Measurements from ENCODE around the gene DOCK1.

The DOCK1 gene

DNA sequence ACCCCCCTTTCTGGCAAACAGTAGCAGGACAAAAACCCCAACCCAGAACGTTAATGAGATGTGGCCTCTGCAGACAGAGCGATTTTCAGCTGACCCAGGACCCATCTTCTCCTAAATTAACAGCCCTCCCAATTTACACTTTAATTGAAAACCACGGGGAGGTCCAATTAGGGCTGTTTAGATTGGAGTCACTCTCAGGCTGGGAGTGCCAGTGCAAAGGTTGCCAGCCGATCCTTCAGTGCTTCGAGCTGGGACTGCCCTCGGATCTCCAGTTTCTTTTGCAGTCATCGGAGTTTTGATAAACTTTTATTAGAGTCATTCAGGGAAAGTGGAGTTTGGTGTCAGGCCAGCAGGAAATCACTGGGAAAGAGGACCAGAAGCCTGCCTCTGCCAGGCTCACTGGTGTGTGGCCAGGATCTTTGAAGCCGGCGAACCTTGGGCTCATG is 108.0 kb downstream of the DOCK1 start:
- no peak for DNase-seq

DNA sequence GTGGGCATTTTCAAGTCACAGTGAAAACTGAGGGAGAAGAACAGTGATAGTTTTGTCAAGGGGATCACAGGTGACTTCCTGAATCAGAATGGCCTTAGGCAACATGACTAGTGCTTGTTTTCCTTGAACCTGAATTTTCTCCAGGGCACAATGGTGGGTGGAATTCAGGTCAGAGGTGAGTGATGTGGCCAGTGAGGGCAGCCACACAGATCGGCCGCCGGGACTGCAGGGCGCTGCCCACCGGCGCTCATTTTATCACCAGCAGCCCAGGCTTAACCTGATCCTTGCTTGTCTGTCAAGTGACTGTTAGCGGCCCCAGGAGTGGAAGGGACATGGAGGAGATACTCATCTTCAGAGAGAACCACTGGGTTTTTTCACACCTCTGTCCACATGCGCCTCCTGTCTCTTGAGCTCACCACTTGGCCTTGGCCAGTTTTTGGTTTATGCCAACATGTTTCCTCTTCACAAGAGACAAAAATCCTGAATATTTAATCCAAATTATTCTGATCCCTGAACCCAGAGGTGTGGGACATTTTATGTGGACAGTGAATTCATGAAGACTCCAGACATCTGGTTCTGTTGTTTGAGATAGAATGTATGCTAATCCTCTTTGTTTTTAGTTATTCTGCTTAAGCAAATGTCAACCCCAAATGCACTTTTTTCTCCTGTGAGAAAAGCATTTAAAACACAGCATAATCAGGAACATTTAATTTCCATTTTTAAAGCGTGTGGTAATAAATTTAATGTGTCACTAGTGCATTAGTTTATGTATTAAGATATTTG is 108.7 kb downstream of the DOCK1 start:
- no peak for DNase-seq

DNA sequence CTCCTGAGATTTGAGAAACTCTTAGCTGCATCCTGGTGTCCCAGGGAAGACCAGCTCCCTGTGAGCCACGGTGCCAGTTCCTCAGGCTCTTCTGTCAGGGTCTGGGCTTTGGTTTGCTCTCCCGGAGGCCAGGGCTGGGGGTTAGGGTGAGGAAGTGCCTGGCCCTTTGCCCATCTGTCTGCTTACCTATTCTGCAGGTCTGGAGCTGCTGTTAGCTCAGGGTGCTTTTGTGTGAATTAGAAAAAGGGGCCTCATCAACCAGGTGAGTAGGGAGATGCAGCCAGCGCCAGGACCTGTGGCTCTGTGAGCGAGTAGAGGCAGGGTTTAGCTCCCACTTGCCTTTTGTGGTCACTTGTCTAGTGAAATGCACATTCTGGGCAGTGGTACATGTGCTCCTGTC is 109.4 kb downstream of the DOCK1 start:
- DNase-seq: no peak

DNA sequence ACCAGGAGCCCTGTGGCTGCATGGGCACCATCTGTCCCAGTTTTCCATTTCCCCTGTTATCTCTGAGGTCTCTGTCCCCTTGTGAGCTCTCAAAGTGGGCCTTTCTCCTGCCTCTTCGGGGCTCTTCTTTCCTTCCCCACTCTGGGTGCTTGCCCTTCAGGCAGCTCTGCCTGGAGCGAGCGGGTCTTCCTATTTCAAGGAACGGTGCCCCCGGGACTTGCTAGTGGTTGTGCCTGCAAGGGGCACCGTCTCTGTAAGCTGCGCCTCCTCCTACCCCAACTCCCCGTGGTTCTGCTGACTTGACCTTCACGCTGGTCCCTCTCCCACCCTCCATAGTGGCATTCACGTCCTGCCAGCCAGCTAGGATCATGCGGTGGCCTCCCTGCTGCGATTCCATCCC is 110.1 kb downstream of the DOCK1 start:
- DNase-seq: no peak

DNA sequence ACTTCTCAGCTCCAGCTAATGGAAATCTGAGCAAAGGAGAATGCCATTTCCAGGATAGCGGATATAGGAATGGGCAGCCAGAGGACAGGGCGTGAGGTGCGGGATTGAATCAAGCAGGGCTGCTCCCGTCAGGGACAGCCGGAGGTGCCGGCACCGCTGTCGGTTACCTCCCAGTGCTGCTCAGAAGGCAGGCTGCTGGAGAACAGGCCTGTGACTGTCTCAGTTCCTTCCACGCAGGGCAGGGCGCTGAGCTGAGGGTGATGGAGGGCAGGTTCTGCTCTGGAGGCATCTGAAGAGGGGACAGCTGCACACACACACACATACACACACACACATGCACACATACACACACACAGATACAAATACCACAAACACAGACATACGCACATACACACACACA is 111.1 kb downstream of the DOCK1 start:
- DNase-seq: no peak

DNA sequence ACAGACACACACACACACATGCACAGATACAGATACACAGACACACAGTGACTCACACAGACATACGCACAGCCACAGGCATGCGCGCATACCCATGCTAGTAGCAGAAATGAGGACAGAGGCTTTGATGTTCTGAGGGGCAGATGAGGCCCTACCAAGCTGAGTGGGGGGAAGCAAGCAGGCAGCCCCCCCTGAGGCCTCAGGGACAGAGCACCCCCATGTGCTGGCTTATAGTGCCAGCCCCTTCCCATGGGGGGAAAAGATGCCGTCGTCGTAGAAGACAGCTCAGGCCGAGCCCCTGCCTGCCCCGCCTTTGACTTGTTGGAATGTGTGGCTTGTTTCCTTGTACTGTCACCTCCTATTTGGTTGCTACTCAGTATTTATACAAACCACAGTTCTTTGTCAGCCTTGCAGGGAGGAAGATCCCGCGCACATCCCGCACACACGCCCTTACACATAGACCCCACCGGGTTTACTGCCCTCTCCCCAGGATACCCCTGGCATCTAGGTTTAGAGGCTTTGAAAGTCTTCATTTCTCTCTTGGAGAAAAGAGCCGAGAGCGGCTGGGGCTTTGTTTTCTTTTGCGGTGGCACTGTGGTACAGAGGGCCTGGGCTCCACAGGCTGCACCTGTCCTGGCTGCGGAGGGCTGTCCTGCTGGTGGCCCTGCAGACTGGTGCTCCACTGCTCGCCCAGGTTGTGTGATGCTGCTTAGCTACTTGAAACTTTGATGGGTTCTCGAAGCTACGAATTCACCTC is 112.5 kb downstream of the DOCK1 start:
- DNase-seq: no peak

DNA sequence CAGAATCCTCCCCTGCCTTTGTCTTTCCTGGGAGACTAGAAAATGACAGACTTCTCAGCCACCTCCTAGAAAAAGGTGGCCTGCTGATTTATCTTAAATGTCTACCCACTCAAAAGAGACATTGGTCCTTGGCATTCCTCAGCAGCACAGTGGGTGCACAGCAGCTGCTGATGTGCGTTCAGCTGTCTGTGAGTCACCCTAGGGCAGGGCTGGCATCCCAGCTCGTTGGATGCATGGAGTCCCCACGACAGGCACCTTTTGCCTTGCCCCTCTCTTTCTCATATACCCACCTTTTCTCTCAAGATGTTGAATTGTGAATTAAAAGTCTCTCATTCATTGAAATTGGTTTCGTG is 113.0 kb downstream of the DOCK1 start:
- no peak for DNase-seq

DNA sequence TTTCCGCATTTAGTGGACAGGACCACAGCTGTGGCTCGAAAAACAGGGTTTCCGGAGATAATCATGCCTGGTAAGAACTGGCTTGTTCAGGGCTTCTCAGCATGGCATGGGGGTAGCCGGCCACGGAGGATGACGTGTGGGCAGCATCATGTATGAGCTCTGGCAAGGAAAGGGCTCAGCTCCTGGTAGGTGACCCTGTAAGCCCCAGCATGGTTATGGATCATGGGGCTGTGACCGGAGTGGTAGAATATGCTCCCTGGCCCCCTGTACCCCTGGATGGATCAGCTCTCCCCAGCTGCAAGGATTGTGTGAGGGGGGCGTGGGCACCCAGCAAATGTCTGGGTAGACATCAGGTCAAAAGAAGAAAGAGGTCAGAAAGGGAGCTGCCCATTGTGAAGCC is 113.5 kb downstream of the DOCK1 start:
- DNase-seq: no peak

DNA sequence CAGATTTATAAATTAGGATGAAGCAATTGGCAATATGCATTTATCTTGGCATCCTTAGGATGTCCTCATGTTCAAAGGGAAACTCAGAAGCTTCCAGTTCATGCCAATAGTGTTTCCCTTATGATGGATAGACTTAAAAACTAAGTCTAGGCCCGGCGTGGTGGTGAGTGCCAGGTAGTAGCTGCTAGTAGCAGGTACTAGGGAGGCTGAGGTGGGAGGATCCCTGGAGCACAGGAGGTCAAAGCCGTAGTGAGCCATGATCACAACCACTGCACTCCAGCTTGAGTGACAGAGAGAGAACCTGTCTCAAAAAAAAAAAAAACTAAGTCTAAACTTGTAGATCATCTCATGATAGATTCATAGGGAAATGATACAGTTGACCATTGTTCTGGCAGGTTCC is 115.0 kb downstream of the DOCK1 start:
- no peak for DNase-seq

DNA sequence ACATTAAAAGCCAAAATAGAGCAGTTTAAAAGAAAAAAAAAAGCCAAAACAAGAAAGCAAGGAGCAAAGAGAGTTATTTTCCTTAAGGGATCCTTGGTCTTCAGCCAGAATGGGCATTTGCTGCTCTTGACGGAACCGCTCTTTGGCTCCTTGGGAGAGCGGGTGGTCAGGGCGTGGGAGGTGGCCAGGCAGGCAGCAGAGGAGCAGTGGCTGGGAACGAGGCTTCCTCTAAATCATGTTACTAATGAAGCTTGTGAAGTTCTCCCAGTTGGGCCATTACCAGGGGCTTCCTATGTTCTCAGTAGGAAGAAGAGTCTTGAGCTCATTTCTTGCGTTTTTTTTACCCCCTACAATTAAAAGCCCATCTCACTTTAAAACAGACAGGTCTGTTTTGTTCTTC is 116.6 kb downstream of the DOCK1 start:
- no peak for DNase-seq

DNA sequence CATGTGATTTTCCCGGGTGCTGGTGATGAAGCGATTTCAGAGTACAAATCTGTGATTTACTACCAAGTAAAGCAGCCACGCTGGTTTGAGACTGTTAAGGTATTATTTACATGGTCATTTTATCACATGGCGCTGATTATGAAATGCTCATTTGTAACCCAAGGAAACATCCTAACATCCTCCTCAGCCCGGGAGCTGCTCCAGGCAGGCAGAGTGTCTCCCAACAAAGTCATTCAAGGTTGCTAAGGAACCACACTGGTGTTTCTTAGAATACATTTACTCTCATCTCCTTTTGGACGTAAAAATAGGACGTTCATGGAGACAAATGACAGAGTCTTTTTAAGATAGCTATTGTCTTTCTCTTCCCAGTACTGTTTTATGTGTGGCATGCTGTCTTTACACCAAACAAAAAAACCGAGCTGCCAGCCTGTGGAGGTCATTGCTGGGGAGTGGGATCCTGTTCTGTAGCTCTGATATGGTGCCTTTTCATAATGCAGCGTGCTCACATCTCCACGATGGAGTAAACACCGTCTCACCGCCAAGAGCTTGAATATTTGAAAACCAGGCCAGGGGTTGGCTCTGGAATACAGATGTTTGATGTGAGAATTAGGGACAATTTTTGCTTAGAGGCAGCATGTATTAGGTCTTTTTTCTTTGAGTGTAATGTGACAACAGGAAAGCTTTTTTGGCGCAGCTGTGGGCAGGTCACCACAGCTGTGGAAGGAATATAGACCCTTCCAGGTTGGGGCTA is 119.6 kb downstream of the DOCK1 start:
- DNase-seq: no peak

DNA sequence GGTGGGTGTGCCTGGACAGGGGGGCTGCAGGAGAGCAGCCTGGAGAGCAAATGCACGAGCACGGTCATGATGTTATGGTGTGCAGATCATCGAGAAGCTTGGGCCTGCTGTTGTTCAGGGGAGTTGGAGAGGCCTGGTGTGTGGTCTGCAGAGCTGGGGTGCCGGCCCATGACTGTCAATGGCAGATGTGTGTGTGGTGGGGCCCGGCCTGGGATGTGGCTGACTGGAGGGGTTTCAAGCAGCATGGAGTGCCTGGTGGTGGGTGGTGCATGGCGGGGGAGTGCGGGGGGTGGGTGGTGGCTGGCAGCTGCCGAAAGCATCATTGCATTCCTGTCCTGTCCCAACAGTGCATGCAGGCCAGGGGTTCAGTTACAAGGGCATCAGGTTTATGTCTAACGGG is 122.6 kb downstream of the DOCK1 start:
- no peak for DNase-seq

DNA sequence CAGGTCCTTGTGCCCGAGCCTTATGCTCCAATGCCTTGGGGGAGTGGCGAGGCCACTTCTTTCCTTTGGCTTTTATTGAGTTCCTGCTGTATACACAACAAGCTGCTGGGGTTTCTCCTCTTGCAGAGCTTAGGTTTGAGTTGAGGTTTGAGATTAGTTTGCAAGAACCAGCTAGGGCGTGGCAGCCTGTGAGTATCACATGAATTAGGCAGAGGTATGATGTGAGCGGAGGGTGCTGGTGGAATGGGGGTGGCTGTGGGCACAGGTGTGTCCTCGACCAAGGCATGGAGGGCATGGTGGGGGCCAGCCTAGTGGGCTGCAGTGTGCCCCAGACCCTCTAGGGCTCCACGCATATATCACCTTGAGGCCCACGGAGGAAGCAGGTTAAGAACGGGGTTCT is 123.3 kb downstream of the DOCK1 start:
- no peak for DNase-seq

DNA sequence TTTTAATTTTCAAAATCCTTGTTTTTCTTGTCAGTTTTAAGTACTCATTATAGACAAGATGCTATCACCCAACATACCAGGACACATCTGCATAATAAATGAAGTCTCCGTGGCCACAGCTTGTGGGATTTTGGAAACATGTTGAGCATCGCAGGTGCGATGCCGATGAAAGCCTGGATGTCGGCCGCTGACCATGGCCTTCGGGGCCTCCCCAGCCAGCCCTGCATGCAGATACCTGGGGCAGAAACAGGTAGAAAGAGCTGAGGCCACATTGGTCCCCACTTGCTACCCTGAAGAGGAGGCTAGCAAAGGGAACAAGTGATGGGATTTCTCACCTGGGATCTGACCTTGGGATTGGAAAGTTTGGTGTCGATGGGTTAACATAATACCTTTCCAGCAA is 123.8 kb downstream of the DOCK1 start:
- DNase-seq: no peak

DNA sequence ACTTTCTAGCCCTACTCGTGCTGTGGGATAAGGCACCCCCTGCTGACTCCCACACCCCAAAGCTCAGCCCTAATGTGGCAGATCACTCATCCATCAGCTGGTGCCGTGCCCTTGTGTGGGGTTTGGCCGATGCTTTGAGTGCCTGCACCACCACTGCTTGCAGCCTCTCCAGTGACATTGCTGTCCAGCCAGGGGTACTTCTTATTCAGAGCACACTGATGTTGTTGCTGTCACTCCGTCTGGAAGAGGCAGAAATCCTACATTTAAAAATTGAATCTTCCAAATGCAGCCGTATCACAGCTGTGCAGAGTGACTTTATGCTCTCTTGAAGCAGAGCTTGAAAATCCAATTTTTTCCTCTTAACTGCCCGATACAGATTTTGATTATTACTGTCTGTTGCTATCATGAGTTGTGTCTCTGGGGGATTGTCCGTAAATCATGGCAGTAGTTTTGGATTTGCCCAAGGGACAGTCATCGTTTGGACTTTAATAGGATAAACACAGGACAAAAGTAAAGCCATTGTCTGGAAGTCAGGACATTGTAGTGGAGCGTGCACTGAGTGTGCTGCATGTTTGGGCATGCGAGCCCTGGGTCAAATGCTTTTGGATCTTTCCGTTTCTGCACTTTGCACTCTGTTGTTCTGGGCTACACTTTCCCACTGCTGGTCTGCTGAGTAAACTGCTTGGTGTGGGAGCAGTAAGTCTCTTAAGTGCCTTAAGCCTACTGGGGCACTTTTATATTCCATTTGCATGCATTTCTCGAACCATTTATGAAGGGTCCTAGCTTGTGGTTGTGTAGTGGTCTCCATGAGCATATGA is 128.2 kb downstream of the DOCK1 start:
- DNase-seq: no peak

DNA sequence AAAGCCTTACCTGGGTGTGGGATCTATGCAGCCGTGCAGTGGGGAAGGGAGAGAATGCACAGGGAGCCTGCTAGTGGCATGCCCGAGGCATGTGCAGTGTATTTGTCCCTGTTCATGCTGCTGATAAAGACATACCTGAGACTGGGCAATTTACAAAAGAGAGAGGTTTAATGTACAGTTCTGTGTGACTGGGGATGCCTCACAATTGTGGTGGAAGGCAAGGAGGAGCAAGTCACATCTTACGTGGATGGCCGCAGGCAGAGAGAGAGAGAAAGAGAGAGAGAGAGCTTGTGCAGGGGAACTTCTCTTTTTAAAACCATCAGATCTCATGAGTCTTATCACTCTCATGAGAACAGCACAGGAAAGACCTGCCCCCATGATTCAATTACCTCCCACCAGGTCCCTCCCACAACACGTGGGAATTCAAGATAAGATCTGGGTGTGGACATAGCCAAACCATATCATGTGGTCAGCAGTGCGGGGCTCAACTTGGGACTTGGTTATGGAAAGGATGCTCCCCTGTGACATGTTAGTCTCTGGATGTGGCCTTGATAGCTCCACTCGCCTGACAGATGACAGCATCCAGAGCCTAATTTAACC is 128.9 kb downstream of the DOCK1 start:
- no peak for DNase-seq

DNA sequence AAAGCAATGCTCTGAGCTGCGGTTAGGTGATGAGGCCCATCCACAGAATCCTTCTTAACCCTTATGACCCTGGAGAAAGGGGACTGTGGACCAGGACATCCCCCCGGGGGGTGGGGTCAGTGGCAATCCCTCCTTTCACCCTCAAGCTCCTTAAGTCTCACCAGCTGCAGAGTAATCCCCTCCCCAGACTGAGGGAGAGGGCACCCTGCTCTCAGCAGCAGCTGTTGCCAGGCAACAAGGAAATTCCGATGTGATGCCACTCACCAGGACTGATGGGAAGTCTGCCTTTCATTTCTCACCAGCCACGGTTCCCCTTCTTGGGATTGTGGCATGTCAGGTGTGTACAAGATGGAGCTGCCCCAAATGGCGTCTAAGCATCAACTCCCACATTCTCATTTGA is 129.6 kb downstream of the DOCK1 start:
- no peak for DNase-seq

DNA sequence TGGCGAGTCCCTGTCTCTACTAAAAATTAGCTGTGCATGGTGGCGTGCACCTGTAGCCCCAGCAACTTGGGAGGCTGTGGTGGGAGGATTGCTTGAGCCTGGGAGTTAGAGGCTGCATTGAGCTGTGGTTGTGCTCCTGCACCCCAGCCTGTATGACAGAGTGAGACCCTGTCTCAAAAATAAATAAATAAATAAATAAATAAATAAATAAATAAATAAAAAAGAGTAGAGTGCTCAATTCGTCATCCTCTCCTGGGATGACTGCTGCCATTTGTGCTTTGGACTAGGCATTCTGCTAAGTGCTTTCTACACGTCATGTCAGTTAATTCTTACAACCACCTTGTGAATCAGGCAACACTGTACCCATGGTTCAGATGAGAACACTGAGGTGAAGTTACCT is 130.6 kb downstream of the DOCK1 start:
- no peak for DNase-seq

DNA sequence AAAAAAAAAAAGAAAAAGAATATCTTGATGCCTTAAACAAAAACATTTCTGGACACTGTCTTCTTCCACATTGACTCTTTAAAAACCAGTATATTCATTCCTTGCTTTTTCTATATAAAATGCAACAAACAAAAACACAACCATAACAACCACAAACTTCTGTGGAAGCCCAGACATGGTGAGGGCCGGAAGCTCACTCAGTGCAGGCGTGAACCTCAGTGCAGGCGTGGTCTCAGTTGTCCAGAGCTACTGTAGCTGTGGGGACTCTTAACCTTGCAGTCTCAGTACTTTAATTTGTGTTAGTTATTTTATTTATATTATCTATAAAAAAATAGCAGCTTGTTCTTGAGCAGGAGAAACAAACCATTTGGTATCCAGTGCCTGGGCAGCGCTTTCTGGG is 131.8 kb downstream of the DOCK1 start:
- no peak for DNase-seq

DNA sequence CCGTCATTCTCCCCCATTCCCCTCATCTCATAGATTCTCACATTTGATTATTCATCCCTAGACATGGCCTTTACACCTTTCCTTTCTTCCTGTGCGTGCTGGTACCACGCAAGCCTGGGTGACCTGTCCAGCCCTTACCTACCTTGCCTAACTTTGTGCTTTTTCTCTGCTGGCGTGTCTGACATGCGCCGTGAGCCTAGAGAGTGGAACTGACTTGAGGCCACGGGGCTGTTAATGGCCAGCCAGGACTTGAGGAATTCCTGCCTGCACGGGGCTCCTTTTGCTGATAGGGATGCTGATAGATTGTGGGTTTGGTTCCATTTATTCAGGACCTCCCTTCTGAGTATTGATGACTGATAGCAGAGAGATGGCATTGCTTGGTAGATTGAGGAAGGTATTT is 134.2 kb downstream of the DOCK1 start:
- DNase-seq: no peak

DNA sequence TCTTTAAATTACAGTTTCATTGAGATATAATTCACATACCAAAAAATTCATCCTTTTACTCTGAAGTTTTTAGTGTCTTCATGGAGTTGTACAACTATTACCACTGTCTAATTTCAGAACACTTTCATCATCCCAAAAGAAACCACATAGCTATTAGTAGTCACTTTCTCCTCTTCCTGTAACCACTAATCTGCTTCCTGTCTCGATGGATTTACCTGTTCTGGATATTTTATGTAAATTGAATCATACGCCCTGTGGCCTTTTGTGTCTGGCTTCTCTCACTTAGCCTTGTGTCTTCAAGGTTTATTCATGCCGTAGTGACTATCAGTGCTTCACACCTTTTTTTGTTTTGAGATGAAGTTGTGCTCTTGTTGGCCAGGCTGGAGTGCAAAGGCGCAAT is 135.5 kb downstream of the DOCK1 start:
- DNase-seq: no peak

DNA sequence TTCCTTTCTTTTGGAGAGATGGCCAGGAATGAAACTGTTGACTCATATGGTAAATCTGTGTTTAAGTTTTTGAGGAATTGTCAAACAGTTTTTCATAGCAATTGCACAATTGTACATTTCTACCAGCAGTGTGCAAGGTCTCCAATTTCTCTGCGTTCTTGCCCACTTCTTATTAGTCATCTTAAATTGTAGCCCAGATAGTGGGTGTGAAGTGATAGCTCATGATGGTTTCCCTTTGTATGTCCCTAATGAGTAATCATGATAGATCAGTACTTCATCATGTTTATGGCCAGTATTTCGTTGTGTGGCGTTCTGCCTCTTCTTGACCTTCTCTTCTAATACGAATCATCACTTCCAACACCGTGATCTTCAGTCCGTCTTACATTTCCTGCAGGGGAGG is 136.3 kb downstream of the DOCK1 start:
- DNase-seq: no peak

DNA sequence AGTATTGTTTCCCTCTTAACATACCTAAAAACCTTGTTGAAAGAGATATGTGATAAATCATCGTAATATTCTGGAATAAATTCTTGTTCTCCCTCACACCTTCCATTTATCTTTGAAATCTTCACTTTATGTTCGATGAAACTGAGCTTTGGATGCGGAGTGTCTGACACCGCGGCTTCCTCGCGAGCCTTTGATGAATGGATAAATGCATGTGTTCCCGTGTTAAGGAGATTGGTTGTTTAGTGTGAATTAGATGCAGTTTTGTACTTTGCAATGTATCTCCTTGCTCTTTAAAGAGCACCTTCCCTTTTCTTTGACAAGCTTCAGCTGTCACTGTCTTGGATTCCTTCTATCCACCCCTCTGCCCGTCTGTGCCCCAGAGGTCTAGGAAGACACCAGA is 138.1 kb downstream of the DOCK1 start:
- no peak for DNase-seq

Data from NCI-H1105 (cell line).